Peyer's patch (tissue), 4 donors: ENCODE measurements around the gene PANK1.

Experiments used
- POLR2A ChIP-seq, 2 donors: fragments of 450-650 bp; IDR thresholded peaks; one replicate each; pipeline ENCODE4 v1.5.1; 2017; ENCODE audit warnings: antibody characterized with exemption in 2 of 2, mild to moderate bottlenecking in 2 of 2, moderate library complexity in 2 of 2
- TF ChIP-seq, protein P1 (sequence below), 6 experiments: fragments of 450-650 bp in 4 of 6; fragments of 200-600 bp in 2 of 6; sonication (generic) in 1 of 6; IDR thresholded peaks; one replicate each; pipeline ENCODE4 v1.5.1; 2017 to 2019; ENCODE audit warnings: antibody characterized with exemption in 6 of 6, mild to moderate bottlenecking in 3 of 6, moderate library complexity in 1 of 6

DNA sequence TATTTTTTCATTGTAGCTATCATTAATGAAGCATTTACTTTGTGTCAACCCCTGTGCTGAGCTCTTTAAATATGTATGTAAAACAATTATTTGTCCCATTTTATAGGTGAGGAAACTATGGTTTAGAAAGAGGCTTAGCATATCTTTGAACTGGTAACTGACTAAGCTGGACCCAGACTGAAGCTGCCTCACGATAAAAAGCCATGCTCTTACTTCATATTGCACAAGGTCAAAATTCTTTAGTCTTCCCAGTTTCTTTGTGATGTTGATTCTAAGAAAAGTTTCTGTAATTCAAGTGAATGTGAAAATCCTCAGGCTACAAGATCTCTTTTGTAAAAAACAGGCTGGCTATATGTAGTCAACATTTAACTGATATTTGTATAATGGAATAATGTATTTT is 63.0 kb downstream of the PANK1 start:
- TF ChIP-seq, protein P1, sequence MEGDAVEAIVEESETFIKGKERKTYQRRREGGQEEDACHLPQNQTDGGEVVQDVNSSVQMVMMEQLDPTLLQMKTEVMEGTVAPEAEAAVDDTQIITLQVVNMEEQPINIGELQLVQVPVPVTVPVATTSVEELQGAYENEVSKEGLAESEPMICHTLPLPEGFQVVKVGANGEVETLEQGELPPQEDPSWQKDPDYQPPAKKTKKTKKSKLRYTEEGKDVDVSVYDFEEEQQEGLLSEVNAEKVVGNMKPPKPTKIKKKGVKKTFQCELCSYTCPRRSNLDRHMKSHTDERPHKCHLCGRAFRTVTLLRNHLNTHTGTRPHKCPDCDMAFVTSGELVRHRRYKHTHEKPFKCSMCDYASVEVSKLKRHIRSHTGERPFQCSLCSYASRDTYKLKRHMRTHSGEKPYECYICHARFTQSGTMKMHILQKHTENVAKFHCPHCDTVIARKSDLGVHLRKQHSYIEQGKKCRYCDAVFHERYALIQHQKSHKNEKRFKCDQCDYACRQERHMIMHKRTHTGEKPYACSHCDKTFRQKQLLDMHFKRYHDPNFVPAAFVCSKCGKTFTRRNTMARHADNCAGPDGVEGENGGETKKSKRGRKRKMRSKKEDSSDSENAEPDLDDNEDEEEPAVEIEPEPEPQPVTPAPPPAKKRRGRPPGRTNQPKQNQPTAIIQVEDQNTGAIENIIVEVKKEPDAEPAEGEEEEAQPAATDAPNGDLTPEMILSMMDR (IDR thresholded peaks at IDR 0.05) = no peak
- TF ChIP-seq POLR2A (IDR thresholded peaks at IDR 0.05) = no peak
